KOPT-K1 (cell line): ENCODE results near the gene NT5C3A.
"Not testable (repeated sequence)": the region's sequence is repeated elsewhere in the genome, so short reads cannot be mapped to it uniquely, and the experiment has no call there.

Experiments
- H3K27ac ChIP-seq: fragments of 200-600 bp; sonication (generic); 2 replicates; pipeline ENCODE4 v1.5.1; 2016; ENCODE audit warnings: antibody characterized with exemption, mild to moderate bottlenecking, low read depth, low read length; ENCODE audit not compliant: poor library complexity, severe bottlenecking
- H3K36me3 ChIP-seq: fragments of 200-600 bp; sonication (generic); 2 replicates; pipeline ENCODE4 v1.5.1; 2017; ENCODE audit warnings: antibody characterized with exemption, mild to moderate bottlenecking, low read length, moderate library complexity; ENCODE audit not compliant: insufficient read depth
- H3K9me3 ChIP-seq: fragments of 200-600 bp; sonication (generic); 2 replicates; pipeline ENCODE4 v1.5.1; 2017; ENCODE audit warnings: antibody characterized with exemption, low read length, mild to moderate bottlenecking; ENCODE audit not compliant: insufficient read depth, poor library complexity, severe bottlenecking

Gene NT5C3A

GRCh38 chr7:33039903-33040292 is 22.7 kb downstream of the NT5C3A start:
- H3K36me3 ChIP-seq = no peaks in the 10 kb centered on the region
- H3K9me3 ChIP-seq = no peaks in the 10 kb centered on the region
- H3K27ac ChIP-seq = peak overlapping the region; percentile 43

GRCh38 chr7:33039257-33039902 is 23.2 kb downstream of the NT5C3A start:
- Histone ChIP-seq H3K9me3 (no peaks in the 10 kb centered on the region), H3K27ac (peak overlapping the region; percentile 43), H3K36me3 (no peaks in the 10 kb centered on the region)

GRCh38 chr7:33038639-33039038 is 23.9 kb downstream of the NT5C3A start:
- Histone ChIP-seq H3K9me3 (no peaks in the 10 kb centered on the region), H3K36me3 (no peaks in the 10 kb centered on the region), H3K27ac (peak overlapping the region; percentile 43)

GRCh38 chr7:33035776-33036175 is 26.8 kb downstream of the NT5C3A start:
- Histone ChIP-seq H3K27ac (no peak overlapping the region), H3K36me3 (no peaks in the 10 kb centered on the region), H3K9me3 (no peaks in the 10 kb centered on the region)

GRCh38 chr7:33024189-33024757 is 38.3 kb downstream of the NT5C3A start:
- H3K36me3 ChIP-seq = peaks cover 86% of the 10 kb centered on the region
- H3K9me3 ChIP-seq = no peaks in the 10 kb centered on the region
- H3K27ac ChIP-seq = no peak overlapping the region

GRCh38 chr7:33012364-33012763 is 50.2 kb downstream of the NT5C3A start:
- H3K27ac ChIP-seq = no peak overlapping the region
- peaks cover 62% of the 10 kb centered on the region for H3K36me3 ChIP-seq
- H3K9me3 ChIP-seq = no peaks in the 10 kb centered on the region

GRCh38 chr7:33009734-33010133 is 52.8 kb downstream of the NT5C3A start:
- Histone ChIP-seq H3K9me3 (no peaks in the 10 kb centered on the region), H3K27ac (no peak overlapping the region), H3K36me3 (peaks cover 36% of the 10 kb centered on the region)

GRCh38 chr7:33005690-33006089 is 56.9 kb downstream of the NT5C3A start:
- not testable (repeated sequence) for H3K27ac ChIP-seq, H3K36me3 ChIP-seq, H3K9me3 ChIP-seq

GRCh38 chr7:33005193-33005592 is 57.4 kb downstream of the NT5C3A start:
- not testable (repeated sequence) for H3K27ac ChIP-seq, H3K36me3 ChIP-seq, H3K9me3 ChIP-seq

- not testable (repeated sequence) for H3K36me3 ChIP-seq, H3K27ac ChIP-seq, H3K9me3 ChIP-seq
Measured at GRCh38 chr7:33004104-33004616, 58.4 kb downstream of the NT5C3A start.

- H3K9me3 ChIP-seq, H3K27ac ChIP-seq, H3K36me3 ChIP-seq: not testable (repeated sequence)
Measured at GRCh38 chr7:33003111-33003510, 59.5 kb downstream of the NT5C3A start.

GRCh38 chr7:32999380-32999779 is 63.2 kb downstream of the NT5C3A start:
- not testable (repeated sequence) for H3K36me3 ChIP-seq, H3K27ac ChIP-seq, H3K9me3 ChIP-seq

- not testable (repeated sequence) for H3K9me3 ChIP-seq, H3K27ac ChIP-seq, H3K36me3 ChIP-seq
Measured at GRCh38 chr7:32998361-32999171, 64.0 kb downstream of the NT5C3A start.

GRCh38 chr7:32997956-32998355 is 64.6 kb downstream of the NT5C3A start:
- H3K36me3 ChIP-seq, H3K9me3 ChIP-seq, H3K27ac ChIP-seq: not testable (repeated sequence)

GRCh38 chr7:32992750-32993149 is 69.8 kb downstream of the NT5C3A start:
- not testable (repeated sequence) for H3K9me3 ChIP-seq, H3K27ac ChIP-seq, H3K36me3 ChIP-seq
